HG03280 (cell line): ENCODE data around the gene PINLYP.
A peak's percentile ranks its signal among the peaks of the same experiment; 100 is the strongest.

Experiments used
- ATAC-seq: cut with Tn5 transposase; IDR thresholded peaks from one replicate; pipeline ENCODE4 v1.9.1; 2021; ENCODE audit warnings: mild to moderate bottlenecking, moderate library complexity; ENCODE audit not compliant: unreplicated experiment

PINLYP gene

GRCh38 chr19:43575156-43575950 lies at the start of gene PINLYP, which contains the start of gene XRCC1:
PINLYP (plus strand) TSS chr19:43575801; CDS start chr19:43577192, 1,391 bp downstream.
XRCC1 (minus strand) TSS chr19:43575527; CDS start chr19:43575458, 69 bp downstream.
- peak; percentile 98 for ATAC-seq

- no peak for ATAC-seq
Measured at GRCh38 chr19:43525836-43526771, 49.5 kb upstream of the PINLYP start.

GRCh38 chr19:43526884-43527859 lies 48.4 kb upstream of the PINLYP start, which contains the start of gene ETHE1:
ETHE1 (minus strand) TSS chr19:43527201; CDS start chr19:43527177, 24 bp downstream.
- ATAC-seq, result peak; percentile 70

GRCh38 chr19:43527860-43528622 lies 47.6 kb upstream of the PINLYP start:
- no peak for ATAC-seq

- ATAC-seq, result no peak
Measured at GRCh38 chr19:43532571-43532961, 43.0 kb upstream of the PINLYP start.

GRCh38 chr19:43532962-43533545 lies 42.5 kb upstream of the PINLYP start, which contains the start of gene ZNF575:
ZNF575 (plus strand) TSS chr19:43533188; CDS start chr19:43534423, 1,235 bp downstream.
- peak; percentile 63 for ATAC-seq

GRCh38 chr19:43533546-43534304 lies 41.9 kb upstream of the PINLYP start:
- peak; percentile 63 for ATAC-seq

GRCh38 chr19:43534305-43534815 lies 41.2 kb upstream of the PINLYP start:
- no peak for ATAC-seq

GRCh38 chr19:43534816-43535761 lies 40.5 kb upstream of the PINLYP start:
- no peak for ATAC-seq

- ATAC-seq, result no peak
Measured at GRCh38 chr19:43538922-43539321, 36.7 kb upstream of the PINLYP start.

- ATAC-seq, result no peak
Measured at GRCh38 chr19:43540381-43540780, 35.2 kb upstream of the PINLYP start.

- no peak for ATAC-seq
Measured at GRCh38 chr19:43541920-43542650, 33.5 kb upstream of the PINLYP start.

GRCh38 chr19:43544077-43544476 lies 31.5 kb upstream of the PINLYP start:
- ATAC-seq, result no peak

GRCh38 chr19:43545276-43545675 lies 30.3 kb upstream of the PINLYP start:
- ATAC-seq, result no peak

- ATAC-seq, result no peak
Measured at GRCh38 chr19:43545981-43546380, 29.6 kb upstream of the PINLYP start.

GRCh38 chr19:43546581-43546980 lies 29.0 kb upstream of the PINLYP start:
- ATAC-seq, result no peak
